OCI-LY3 (cell line): ENCODE measurements around the gene ST6GAL1.
A peak's percentile ranks its signal among the peaks of the same experiment; 100 is the strongest.

Source experiments
- H2AFZ ChIP-seq: fragments of 200-600, 300-600 bp; shearing (Covaris generic); 2 replicates; pipeline ENCODE4 v1.6.0; 2014; ENCODE audit warnings: antibody characterized with exemption, low read depth, low read length
- H3K27ac ChIP-seq: fragments of 200-600, 300-600 bp; sonication (generic); 2 replicates; pipeline ENCODE4 v1.5.1; 2014; ENCODE audit warnings: mild to moderate bottlenecking, low read length, moderate library complexity, mixed read lengths
- H3K27me3 ChIP-seq: fragments of 200-600, 300-600 bp; sonication (generic); 2 replicates; pipeline ENCODE4 v1.6.1; 2014; ENCODE audit warnings: low read depth, low read length, mixed read lengths
- H3K36me3 ChIP-seq: fragments of 200-600, 300-600 bp; sonication (generic); replicated peaks from 2 replicates; pipeline ENCODE3; 2014; ENCODE audit warnings: low read depth, low read length, mixed read lengths
- H3K4me1 ChIP-seq: fragments of 300-600, 200-600 bp; sonication (generic); 2 replicates; pipeline ENCODE4 v1.6.1; 2014; ENCODE audit warnings: low read length, mixed read lengths
- H3K4me2 ChIP-seq: fragments of 200-600, 300-600 bp; sonication (generic); 2 replicates; pipeline ENCODE4 v1.6.1; 2014; ENCODE audit warnings: low read length, mixed read lengths
- H3K4me3 ChIP-seq: fragments of 300-600, 200-600 bp; sonication (generic); 2 replicates; pipeline ENCODE4 v1.5.1; 2014; ENCODE audit warnings: antibody characterized with exemption, mild to moderate bottlenecking, low read length, moderate library complexity
- H3K79me2 ChIP-seq: fragments of 300-600, 200-600 bp; shearing (Covaris generic); 2 replicates; pipeline ENCODE4 v1.6.1; 2014; ENCODE audit warnings: mild to moderate bottlenecking, low read length, mixed read lengths
- H3K9ac ChIP-seq: fragments of 300-600, 200-600 bp; shearing (Covaris generic); 2 replicates; pipeline ENCODE4 v1.6.0; 2014; ENCODE audit warnings: mild to moderate bottlenecking, low read length, moderate library complexity
- H3K9me3 ChIP-seq: fragments of 200-600, 300-600 bp; shearing (Covaris generic); 2 replicates; pipeline ENCODE4 v1.6.1; 2014; ENCODE audit warnings: low read length, mixed read lengths; ENCODE audit not compliant: insufficient read depth
- H4K20me1 ChIP-seq: fragments of 200-600, 300-600 bp; sonication (generic); 2 replicates; pipeline ENCODE4 v1.6.1; 2016; ENCODE audit warnings: low read length, mixed read lengths; ENCODE audit not compliant: insufficient read depth
- CTCF ChIP-seq: fragments of 200-600, 300-600 bp; sonication (generic); IDR thresholded peaks from 2 replicates; pipeline ENCODE4 v1.5.1; 2014; ENCODE audit warnings: antibody characterized with exemption, low read length, low read depth
- EZH2phosphoT487 ChIP-seq: fragments of 200-600 bp; shearing (Covaris generic); IDR thresholded peaks from 2 replicates; pipeline ENCODE4 v1.6.1; 2018; ENCODE audit warnings: antibody characterized with exemption, mixed run types, low read depth

Gene ST6GAL1

GRCh38 chr3:186963636-186964035, 33.3 kb downstream of the ST6GAL1 start:
- Histone ChIP-seq H3K9ac (no peak overlapping the region), H3K27ac (no peak overlapping the region; the same call in 1 of the 2 replicates), H3K27me3 (no peaks in the 10 kb centered on the region), H3K79me2 (peaks cover 47% of the 10 kb centered on the region), H3K4me2 (no peak overlapping the region), H3K36me3 (peaks cover 48% of the 10 kb centered on the region), H4K20me1 (peaks cover 12% of the 10 kb centered on the region; the same call in 1 of the 2 replicates), H2AFZ (no peak overlapping the region), H3K4me1 (peaks cover 40% of the 10 kb centered on the region), H3K9me3 (no peaks in the 10 kb centered on the region), H3K4me3 (no peak overlapping the region)
- TF ChIP-seq CTCF, result no peak
- TF ChIP-seq EZH2phosphoT487, result no peak

DNA sequence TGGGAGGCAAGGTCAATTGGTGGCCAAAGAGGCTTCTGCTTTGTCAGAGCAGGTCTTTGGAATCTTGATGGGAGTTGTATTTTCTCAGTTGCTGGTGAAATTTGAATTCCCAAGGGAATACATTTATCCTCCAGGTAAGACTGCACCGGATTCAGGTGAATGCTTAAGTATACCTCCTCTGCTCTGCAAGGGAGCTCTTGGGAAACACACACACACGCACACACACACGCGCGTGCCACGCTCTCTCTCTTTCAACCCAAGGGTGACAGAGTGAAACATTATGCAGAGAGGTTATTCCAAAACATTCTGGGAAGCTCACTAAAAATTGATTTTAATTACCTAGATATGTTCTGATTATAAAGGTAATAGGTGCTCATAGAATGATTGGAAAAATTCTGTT, 33.7 kb downstream of the ST6GAL1 start:
- no peak overlapping the region for H3K9ac ChIP-seq
- no peaks in the 10 kb centered on the region for H3K27me3 ChIP-seq
- H2AFZ ChIP-seq, result no peak overlapping the region
- H3K79me2 ChIP-seq, result peaks cover 47% of the 10 kb centered on the region
- peaks cover 37% of the 10 kb centered on the region for H3K4me1 ChIP-seq
- TF ChIP-seq EZH2phosphoT487, result no peak
- TF ChIP-seq CTCF, result no peak
- no peaks in the 10 kb centered on the region for H3K9me3 ChIP-seq
- H3K27ac ChIP-seq, result peak overlapping the region; percentile 67; the same call in 1 of the 2 replicates
- H3K36me3 ChIP-seq, result peaks cover 48% of the 10 kb centered on the region
- no peak overlapping the region for H3K4me3 ChIP-seq
- H3K4me2 ChIP-seq, result no peak overlapping the region; the same call in 1 of the 2 replicates
- peaks cover 12% of the 10 kb centered on the region; the same call in 1 of the 2 replicates for H4K20me1 ChIP-seq

DNA sequence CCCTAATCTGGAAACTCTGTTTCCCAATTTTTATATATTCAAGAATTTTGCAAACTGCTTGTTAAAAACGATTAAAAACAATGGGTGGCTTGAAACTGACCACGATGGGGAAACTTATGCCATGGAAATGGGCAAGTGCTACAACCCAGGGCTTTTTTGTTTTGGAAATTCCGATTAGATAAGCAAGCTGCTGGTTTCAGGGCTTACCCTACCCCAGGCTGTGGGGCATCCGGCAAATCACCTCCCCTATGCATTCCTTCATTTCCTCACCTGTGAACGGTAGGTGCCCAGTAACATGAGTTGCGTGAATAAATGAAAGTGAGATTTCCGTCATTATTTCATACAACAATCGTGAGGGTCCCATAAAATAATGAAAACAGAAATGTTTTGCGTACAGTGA, 34.3 kb downstream of the ST6GAL1 start:
- no peaks in the 10 kb centered on the region for H3K9me3 ChIP-seq
- H3K36me3 ChIP-seq, result peaks cover 50% of the 10 kb centered on the region
- H3K27ac ChIP-seq, result peak overlapping the region; percentile 67
- no peaks in the 10 kb centered on the region for H3K27me3 ChIP-seq
- H3K4me2 ChIP-seq, result peak overlapping the region; percentile 42
- H3K4me3 ChIP-seq, result no peak overlapping the region
- H3K4me1 ChIP-seq, result peaks cover 32% of the 10 kb centered on the region
- H4K20me1 ChIP-seq, result peaks cover 7% of the 10 kb centered on the region; the same call in 1 of the 2 replicates
- TF ChIP-seq CTCF (no peak), EZH2phosphoT487 (no peak)
- peaks cover 41% of the 10 kb centered on the region for H3K79me2 ChIP-seq
- no peak overlapping the region for H2AFZ ChIP-seq
- H3K9ac ChIP-seq, result peak overlapping the region; percentile 14; the same call in 1 of the 2 replicates

DNA sequence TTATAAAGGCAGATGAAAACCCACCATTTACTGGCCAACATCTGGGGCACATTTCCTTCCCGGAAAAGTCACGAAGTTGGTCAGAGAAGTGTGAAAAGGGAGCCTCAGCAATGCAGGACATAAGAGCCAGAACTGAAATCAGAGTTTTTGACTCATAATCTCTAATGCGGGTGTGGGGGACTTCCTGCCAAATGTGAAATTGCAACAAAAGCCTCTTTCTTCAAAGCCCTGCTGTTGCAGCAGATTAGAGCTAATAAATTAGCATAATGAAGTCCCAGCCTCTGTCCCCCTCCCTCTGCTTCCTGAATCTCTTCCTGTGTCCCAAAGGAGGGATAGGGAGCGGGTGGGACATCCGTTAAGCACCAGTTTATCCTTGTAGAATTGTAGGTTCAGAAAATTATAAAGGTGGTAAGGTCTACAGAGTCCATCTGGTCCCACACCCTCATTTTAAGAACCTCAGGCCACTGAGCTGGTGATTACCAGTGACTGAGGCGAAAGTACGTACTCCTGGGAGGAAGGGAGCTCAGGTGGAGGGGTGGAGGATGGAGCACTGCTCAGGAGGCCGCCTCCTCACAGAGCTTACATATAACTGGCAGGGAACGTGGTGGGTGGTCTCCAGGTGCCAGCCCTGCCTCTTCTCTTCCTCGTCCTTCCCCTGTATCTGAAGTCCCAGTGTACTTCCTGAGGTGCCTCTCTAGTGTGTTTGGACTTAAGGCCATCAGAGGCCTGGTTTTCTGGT, 35.0 kb downstream of the ST6GAL1 start:
- Histone ChIP-seq H3K79me2 (peaks cover 34% of the 10 kb centered on the region), H3K4me1 (peaks cover 25% of the 10 kb centered on the region), H3K9ac (peak overlapping the region; percentile 30; the same call in 1 of the 2 replicates), H2AFZ (no peak overlapping the region), H4K20me1 (peaks cover under 1% of the 10 kb centered on the region; the same call in 1 of the 2 replicates), H3K27ac (peak overlapping the region; percentile 67), H3K36me3 (peaks cover 43% of the 10 kb centered on the region), H3K4me3 (no peak overlapping the region), H3K9me3 (no peaks in the 10 kb centered on the region), H3K4me2 (peak overlapping the region; percentile 42), H3K27me3 (no peaks in the 10 kb centered on the region)
- TF ChIP-seq EZH2phosphoT487 (no peak), CTCF (no peak)
